Renal cortex interstitium (tissue), 11 donors: Measurements from ENCODE around the gene MESD. TPM values are rescaled to one million over a fixed set of nuclear protein-coding genes. Genes with fewer than 3 reads are reported as not detected.

Source experiments
- DNase-seq, 11 donors: peaks; one replicate each; pipeline ENCODE4 v3.0.0-alpha.2; 2013; ENCODE audit warnings: low read depth in 9 of 11, low spot score in 4 of 11; ENCODE audit errors: extremely low read depth in 1 of 11
- polyA plus RNA-seq, 3 donors: library from polyadenylated mRNA; unstranded; fragments of 120-200 nt; gene quantifications; one replicate each; pipeline ENCODE4 v1.2.1, GENCODE V29; 2013; ENCODE audit not compliant: insufficient read length in 3 of 3

Gene MESD
- polyA plus RNA-seq, 3 donors = 40.4 to 43.4 (median 43.1) TPM

DNA sequence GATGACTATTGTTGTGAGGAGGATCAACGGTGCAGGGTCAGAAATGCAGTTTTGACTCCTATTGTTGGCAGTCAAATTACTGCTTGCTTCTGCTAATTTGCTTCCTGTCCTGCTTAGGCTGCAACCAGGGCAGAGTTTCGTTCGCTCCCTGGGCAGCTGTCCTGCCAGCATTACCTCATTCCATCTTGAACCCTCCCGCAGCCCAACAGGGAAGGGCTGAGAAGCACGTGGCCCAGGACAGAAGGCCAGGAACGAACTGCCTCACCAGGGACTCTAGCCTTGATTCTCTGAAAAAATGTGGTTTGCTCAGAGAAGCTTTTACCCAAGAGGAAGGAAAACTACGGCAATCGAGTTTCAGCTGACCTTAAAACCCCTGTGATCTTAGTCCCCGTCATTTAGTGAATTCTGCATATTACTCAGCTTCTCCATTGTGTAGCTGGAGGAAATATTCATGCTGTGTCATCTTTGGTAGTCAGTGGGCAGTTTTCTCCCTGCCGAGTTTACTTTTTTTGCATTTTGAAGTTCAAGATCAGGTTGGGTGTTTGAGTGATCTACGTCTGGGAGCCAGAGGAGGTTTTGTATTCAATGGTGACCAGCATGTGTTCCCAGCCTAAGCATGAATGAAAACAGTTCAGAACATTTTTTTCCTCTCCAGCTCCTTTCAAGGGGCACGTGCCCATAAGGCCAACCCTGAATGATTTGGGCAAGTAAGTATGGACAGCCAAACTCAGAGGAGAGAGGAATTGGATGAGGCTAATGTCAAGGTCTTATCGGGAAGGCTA is 34.1 kb upstream of the MESD start:
- peak in 1 of 11 donors; percentile 3 for DNase-seq

DNA sequence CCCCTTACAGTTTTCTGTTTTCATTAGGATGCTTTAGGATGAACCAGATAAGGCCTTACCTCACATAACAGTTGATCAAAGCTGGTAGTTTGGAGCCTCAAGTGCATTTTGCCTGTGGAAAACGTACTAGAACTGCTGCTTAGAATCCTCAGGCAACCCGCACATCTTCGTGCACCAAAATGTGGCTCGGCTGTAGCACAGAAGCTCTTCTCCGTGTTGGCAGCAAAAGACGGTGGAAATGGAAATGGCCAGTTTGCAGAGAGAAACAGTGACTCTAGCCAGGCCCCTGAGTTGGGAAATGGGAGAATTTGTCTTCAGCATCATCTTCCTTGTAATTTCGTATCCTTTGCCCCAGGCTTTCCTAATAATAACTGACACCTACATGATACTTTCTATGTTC is 31.7 kb upstream of the MESD start:
- DNase-seq = no peak

DNA sequence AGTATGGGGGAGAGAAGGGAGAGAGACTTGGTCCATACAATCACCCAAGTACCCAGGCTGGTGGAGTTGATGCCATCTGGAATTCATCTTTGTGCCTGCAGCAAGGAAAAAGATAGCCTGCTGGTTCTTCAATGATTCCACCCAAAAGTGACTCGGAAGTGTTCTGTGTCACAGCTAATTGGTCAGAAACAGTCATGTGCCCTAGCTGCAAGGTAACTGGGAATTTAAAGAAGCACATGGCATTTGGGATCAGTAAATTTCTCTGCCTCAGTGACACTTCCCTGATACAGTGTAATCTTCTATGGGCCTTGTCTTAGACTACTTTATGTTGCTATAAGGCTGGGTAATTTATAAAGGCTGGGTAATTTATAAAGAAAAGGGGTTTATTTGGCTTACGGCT is 28.6 kb upstream of the MESD start:
- no peak for DNase-seq

DNA sequence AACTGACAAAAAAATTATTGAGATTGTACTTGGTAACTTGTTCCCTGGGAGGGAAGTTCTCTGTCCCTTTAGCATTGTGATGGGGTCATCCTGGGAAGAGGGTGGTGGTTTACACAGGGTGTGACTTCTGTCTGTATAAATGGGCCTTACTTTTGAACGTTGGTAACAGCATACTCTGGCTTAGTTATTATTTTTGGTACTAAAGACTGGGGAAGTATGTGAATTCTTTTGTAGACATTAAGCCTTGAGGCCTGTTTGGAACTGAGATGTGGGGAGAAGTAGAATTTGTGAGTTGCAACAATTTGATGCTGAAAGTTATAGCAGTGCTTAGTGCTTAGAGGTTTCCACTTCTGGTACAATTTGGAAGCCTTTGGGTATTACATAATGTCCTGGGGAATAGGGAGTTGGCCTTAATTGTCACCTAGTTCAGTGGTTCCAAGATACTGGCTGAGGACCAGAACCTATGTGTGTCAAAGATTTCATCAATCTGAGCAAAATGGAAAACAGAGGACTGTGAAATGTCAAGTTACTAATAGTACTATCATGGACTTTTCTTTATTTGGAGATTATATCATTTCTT is 27.0 kb upstream of the MESD start:
- no peak for DNase-seq

DNA sequence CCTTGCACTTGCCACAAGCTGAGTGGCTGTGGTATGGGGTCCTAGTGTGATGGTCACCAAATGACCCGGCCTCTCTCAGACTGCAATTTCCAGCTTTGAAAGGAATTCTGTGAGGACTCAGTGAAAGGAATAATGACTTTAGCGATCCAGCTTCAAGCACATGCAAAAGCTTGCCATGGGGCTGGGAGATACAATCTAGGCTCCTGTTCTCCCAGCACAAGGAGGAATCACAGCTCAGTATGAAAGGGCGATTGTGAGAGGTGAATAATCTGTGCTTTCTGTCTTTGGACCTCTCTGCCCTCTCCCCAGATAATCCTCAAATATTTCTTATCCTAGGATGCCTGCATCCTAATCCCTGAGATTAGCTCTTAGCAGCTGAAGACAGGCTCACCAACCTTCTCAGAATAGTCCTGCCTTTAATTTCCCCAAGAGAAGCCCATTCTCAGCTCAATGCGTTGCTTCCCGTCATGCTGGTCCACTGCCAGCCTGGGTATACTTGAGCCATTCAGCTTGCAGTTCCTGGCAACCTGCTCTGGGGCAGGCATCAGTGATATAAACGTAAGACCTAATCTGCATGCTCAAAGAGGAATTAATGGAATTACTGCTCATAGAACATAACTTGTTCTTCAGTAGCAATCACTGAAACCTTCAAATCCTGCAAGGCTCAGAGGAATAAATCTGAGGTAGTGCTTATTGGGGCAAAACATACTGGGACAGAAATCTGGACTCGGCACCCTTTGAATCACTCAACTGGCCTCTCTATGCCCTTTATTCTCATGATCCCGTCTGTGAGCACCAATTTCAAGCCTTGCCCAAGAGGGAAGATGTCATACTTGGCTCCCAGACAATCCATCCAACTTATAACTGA is 26.2 kb upstream of the MESD start:
- no peak for DNase-seq

DNA sequence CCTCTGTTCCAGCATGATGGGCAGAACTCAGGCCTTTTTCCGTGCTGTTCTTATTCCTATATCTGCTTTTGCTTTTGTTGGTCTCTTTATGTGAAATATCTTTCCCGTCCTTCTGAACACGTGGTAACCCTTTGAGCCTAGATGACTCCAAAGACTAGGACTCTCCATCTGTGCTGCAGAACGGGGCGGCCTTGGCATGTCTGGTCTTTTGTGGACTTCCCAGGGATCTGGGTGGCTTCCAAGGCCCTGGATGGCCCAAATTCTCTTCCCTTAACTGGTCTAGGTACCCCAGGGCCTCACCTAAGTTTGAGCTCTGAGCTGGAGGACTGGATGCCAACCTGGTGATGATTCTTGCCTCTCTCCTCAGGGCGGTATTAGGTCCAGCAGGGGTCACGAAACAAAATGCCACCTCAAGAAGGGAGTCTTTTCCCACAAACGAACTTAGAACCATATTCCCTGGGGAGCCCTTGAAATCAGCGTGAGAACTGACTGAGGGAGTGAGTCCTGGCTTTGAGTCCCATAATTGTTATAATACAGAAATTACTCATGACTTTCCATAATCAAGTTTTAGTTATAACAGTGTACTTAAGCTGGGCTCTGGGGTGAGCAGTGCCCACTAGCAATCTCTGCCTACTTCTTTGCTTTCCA is 25.0 kb upstream of the MESD start:
- no peak for DNase-seq

DNA sequence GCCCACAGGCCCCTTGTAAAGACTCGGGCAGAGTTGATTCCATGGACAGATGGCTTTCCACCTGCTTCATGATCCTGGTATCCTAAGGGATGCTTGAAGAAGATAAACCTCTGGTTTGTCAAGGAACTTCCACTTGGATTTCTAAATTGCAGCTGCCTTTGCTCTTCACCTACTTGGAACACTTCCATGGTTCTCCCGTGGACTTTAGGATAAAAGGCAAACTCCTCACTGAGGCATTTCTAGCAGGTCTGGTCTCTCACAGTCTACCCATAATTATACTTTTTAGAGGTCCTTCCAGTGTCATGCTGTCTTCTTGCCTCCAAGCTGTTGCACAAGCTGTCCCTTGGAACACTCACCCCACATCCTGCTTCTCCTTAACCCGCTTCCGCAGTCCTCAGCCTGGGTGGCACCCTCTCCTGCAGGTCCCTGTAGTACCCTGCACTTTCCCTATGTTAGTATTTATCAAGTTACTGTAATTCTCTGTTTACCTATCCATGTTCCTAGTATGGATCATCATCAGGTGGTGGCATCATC is 23.8 kb upstream of the MESD start:
- no peak for DNase-seq

DNA sequence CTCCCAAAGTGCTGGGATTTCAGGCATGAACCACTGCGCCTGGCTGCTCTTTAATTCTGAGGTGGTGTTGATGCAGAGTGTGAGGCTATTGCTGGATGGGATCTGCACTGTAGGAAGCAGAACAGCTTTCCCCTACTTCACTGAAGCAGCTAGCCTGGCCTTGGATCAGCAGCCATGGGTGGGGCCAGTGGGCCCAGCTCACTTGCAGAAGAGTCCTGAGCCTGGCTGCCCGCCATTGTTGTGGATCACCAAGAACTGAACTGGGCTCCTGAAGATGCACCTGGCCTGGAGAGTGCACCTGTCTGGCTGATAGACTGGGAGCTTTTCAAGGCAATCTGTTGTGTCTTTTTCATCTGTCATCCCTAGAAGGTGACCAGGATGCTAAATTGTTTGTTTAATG is 23.0 kb upstream of the MESD start:
- no peak for DNase-seq

DNA sequence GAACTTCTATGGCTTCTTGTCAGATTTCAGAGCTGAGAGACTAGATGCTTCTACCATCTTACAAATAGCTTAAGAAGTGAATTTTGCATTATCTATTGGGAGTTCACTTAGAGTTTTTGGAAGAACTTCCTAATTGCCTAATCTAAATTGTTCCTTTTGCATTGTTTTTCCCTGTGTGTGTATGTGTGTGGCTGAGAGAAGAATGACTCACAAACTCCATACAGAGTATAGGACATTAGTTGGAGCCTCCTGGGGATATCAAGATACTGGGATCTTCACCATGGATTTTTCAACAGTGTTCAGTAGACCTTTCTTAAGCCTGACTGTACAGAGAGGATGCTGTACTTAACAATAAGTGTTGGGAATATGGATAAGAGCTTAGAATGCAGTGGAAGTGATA is 22.0 kb upstream of the MESD start:
- DNase-seq = no peak

DNA sequence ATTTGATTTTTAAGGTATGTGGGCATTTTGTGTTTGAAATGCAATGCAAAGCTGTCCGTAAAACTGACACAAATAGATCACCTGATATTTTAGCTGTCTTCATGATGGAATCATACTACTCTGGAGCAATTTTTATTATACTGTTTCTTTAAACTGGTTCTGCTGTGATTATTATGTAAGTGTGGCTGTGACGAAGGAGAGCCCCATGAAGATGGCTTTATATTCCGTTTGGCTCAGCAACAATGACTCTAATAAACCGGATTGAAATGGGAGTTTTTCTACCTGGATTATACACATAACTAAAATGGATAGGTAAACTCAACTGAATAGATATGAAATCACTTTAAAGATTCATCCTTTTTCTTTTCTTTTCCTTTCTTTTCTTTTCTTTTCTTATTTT is 20.5 kb upstream of the MESD start:
- no peak for DNase-seq

DNA sequence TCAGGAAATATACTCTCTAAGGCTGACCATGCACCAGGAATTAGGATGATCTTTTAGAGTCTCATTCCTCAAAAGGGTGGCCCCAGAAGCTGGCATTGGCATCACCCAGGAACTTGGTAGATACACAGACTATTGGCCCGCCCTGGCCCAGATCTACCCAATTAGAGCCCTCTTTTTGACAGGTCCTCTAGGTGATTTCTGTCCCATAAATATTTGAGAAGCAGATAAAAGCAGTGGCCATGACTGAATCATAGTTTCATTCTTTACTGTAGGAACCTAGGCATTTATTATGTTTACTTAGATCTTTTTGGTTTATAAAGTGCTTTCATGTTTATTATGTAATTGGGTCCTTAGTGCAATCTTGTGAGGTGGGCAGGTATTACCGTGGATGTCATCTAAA is 18.7 kb upstream of the MESD start:
- DNase-seq = no peak

DNA sequence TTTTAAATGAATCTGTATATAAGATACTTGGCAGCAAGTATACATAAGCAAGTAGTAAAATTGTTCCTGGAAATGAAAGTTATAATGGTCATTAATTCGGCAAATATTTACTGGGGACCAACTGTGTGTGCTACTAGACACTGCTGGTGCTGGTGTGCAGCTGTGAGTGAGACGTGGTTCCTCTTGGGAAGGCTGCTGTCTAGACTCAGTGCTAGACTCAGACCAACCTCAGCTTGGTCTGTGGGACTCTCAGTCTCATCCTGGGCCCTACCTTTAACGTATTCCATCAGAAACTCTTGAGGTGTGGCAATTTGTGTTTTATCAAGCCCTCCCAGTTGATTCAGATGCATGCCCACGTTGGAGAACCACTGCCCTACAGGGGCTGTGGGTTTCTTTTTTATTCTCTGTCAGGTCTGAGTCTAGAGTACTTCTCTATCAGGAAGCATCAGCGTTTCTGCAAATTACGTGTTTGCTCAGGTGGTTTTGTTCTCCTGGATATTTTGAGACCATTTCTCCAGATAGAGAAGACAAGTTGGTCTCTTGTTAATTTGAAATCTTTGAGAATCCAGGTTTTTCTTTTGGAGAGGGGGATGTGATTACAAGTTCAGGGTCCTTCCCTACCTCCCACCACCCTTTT is 17.9 kb upstream of the MESD start:
- DNase-seq = no peak

DNA sequence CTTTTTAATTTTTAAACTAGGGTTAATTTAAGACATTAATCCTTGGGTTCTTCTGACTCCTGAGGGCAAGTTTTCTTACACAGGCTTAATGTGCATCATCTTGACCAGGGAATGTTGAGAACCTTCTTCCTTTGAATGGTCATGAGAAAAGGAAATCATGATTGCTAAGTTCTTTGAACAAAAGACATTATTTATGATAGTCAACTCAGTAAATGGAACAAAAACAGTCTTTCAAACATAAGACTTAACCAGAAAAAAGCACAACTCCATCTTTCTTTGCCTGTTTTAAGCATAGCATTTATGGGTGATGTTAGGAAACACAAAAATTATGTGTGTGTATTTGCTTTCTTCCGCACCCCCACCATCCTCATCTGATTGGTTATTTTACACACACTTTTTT is 16.5 kb upstream of the MESD start:
- no peak for DNase-seq

DNA sequence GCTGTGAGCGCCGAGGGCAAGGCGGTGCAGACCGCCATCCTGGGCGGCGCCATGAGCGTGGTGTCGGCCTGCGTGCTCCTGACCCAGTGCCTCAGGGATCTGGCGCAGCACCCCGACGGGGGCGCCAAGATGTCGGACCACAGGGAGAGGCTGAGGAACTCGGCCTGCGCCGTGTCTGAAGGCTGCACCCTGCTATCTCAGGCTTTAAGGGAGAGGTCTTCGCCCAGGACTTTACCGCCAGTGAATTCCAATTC is 13.4 kb upstream of the MESD start:
- DNase-seq = no peak

DNA sequence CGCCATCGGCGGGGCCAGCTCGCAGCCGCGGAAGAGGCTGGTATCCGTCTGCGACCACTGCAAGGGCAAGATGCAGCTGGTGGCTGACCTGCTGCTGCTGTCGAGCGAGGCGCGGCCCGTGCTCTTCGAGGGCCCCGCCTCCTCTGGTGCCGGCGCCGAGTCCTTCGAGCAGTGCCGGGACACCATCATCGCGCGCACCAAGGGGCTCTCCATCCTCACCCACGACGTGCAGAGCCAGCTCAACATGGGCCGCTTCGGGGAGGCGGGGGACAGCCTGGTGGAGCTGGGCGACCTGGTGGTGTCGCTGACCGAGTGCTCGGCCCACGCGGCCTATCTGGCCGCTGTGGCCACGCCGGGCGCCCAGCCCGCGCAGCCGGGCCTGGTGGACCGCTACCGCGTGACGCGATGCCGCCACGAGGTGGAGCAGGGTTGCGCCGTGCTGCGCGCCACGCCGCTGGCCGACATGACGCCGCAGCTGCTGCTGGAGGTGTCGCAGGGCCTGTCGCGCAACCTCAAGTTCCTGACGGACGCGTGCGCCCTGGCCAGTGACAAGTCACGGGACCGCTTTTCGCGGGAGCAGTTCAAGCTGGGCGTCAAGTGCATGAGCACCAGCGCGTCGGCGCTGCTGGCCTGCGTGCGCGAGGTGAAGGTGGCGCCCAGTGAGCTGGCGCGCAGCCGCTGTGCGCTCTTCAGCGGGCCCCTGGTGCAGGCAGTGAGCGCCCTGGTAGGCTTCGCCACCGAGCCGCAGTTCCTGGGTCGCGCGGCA is 12.9 kb upstream of the MESD start:
- DNase-seq = no peak

DNA sequence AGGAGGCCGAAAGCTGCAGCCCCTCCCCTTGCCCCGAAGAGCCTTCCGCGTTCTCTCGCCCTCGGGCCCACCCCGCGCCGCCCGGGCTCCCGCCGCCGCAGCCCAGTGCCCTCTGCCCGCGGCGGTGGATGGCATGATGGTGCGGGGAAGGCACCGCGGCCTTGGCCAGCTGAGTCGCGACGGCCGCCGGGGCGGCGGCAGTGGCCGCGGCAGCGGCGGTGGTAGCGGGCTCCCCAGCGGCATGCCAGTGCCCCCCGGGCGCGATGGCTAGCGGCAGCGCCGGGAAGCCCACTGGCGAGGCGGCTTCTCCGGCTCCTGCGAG is 12.4 kb upstream of the MESD start:
- peak in 1 of 11 donors; percentile 15 for DNase-seq

DNA sequence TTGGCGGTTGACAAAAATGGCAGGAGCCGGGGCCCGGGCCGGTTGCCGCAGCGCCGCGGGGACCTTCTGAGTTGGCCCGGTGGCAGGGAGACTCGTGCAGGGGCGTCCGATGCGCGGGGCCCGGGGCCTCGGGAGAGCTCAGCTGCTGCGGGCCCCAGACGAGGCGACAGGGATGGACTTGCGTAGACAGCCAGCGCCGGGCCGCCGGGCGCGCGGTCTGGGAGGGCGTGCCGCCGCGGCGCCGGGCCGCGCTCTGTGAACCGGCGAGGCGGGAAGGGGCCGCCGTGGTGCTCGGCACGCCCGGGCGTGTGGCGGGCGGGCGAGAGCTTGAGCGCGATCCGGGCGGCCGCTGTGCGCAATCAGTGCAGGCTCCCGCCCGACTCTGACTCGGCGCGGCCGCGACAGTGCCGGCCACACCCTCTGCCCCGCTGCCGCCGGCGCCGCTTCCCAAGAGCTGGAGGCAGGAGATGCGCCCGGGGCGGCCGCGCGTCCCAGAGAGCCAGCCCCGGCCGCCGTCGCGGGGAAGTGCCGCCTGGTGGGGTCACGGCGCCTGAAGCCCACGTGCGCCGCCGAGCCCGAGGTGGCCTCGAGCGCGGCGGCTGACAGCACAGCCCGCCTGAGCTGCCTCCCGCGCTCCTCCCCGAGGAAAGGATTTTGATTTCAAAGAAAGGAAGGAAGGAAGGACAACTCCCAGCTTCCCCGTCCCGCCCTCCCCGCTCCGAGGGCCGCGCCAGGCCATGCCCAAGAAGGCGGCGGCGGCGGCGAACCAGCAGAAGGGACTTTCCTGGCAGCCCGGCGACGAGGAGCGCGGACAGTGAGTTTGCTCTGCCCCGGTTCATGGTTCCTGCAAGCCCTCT is 11.8 kb upstream of the MESD start:
- peak in 3 of 11 donors; percentile 26 to 45 (median 39) for DNase-seq
